Measurements from ENCODE around the gene SPAG16. TPM values are rescaled to one million over a fixed set of nuclear protein-coding genes. Genes with fewer than 3 reads are reported as not detected.
A peak's percentile ranks its signal among the peaks of the same experiment; 100 is the strongest.

Gene SPAG16
- total RNA-seq, 1 experiment from 2014 or later: 16.0 TPM

DNA sequence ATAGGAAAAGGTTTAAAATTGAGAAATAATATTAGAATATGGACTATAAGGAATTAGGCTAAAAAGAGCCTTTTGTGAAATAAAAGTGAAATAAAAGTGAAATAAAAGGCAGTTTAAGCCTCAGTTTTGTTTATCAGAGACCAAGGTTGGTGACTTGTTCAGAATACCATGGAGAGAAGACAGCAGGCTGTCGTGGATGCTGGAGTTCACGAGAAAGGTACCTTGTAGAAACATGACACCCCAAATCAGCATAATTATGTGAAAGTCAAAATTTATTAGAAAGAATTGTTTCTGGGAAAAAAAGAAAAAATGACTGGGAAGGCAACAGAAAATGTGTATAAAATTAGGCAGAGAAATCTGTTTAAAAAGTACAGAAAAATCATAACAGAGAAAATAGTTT is 46.5 kb upstream of the SPAG16 start:
- H3K9me3 Mint-ChIP-seq: no peaks in the 10 kb centered on the region
- ATAC-seq: no peak
- H3K27me3 Mint-ChIP-seq (ENCODE audit: low read depth): no peaks in the 10 kb centered on the region
- CTCF ChIA-PET: no interaction called here
- DNase-seq (ENCODE audit: low spot score): no peak
- no peaks in the 10 kb centered on the region for H3K36me3 Mint-ChIP-seq
- POLR2A ChIA-PET: no interaction called here
- TF ChIP-seq JAZF1 (CRISPR knock-in tag; IDR thresholded peaks at IDR 0.05) (no peak), ZNF317 (CRISPR knock-in tag; IDR thresholded peaks at IDR 0.05; ENCODE audit: borderline replicate concordance, low read depth) (no peak), FOXK1 (CRISPR knock-in tag; IDR thresholded peaks at IDR 0.05) (no peak), FOXJ3 (CRISPR knock-in tag; IDR thresholded peaks at IDR 0.05; ENCODE audit: borderline replicate concordance) (no peak), NR3C1 (CRISPR knock-in tag; conservative IDR thresholded peaks at IDR 0.05; ENCODE audit: low read depth) (no peak)
- no peak overlapping the region for H3K27ac Mint-ChIP-seq
- peaks cover 46% of the 10 kb centered on the region for H3K4me1 Mint-ChIP-seq
- no peak overlapping the region for H3K4me3 Mint-ChIP-seq

DNA sequence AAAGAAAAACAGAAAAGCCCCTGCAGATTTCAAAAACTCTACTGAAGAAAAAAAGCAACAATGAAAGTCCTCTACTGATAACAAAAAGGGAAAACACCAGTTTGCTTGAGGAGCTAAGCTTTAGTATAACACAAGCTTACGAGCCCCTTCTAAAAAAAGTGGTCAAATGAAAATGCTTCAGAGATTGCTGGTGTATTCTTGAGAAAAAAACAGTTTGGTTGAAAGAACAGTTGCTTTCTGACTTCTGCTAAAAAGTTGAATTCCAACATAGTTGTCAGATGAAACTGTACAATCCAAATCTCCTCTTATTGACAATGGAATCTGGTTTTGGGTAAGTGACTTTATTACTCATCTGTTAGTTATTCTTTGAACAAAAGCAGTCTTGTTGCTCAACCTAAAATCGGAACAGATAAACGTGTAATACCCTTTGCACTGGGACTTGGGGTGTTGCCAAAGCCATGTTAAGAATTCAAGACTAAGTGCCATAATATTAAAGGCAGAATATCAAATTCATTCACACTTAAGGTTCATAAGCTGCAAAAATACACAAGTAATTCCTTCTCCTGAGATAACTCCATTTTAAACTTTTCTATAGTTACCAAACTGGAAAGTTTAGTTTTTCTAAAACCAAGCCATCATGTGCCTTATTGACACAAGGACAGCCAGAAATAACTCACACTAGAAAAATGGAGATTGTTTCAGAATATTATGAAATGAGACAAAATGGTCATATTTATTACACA is 45.3 kb upstream of the SPAG16 start:
- H3K36me3 Mint-ChIP-seq: no peaks in the 10 kb centered on the region
- no peak overlapping the region for H3K4me3 Mint-ChIP-seq
- no peak for ATAC-seq
- DNase-seq (ENCODE audit: low spot score): no peak
- TF ChIP-seq, protein P1, sequence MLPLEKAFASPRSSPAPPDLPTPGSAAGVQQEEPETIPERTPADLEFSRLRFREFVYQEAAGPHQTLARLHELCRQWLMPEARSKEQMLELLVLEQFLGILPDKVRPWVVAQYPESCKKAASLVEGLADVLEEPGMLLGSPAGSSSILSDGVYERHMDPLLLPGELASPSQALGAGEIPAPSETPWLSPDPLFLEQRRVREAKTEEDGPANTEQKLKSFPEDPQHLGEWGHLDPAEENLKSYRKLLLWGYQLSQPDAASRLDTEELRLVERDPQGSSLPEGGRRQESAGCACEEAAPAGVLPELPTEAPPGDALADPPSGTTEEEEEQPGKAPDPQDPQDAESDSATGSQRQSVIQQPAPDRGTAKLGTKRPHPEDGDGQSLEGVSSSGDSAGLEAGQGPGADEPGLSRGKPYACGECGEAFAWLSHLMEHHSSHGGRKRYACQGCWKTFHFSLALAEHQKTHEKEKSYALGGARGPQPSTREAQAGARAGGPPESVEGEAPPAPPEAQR (CRISPR knock-in tag; IDR thresholded peaks at IDR 0.05): no peak
- TF ChIP-seq GABPB1 (CRISPR knock-in tag; IDR thresholded peaks at IDR 0.05): 0 out of 2 replicates have a peak, but pooled peaks have one; percentile 38
- H3K4me1 Mint-ChIP-seq: peaks cover 41% of the 10 kb centered on the region
- H3K27ac Mint-ChIP-seq: no peak overlapping the region; the same call in 1 of the 2 replicates
- POLR2A ChIA-PET: no interaction called here
- no peaks in the 10 kb centered on the region for H3K9me3 Mint-ChIP-seq
- CTCF ChIA-PET: no interaction called here
- no peaks in the 10 kb centered on the region for H3K27me3 Mint-ChIP-seq (ENCODE audit: low read depth)

DNA sequence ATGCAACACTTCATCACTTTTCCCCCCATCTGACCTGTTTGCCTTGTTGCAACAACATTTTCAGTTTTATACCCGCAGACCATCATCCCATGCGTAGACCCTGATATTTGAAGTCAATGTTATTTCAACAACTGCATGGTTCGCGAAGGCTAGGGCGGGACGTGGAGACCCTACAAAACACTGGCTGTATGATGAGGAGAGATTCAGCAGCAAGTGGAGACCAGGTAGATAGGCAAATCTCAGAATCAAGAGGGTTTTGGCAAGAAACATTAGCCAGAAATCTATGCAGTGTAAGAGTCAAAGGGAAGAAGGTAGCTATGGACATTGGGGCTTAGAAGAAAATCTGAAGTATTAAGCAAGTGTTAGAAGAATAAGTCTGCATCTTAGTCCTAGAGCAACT is 42.4 kb upstream of the SPAG16 start:
- DNase-seq (ENCODE audit: low spot score): no peak
- TF ChIP-seq RORB (CRISPR knock-in tag; IDR thresholded peaks at IDR 0.05) (no peak), ZNF263 (CRISPR knock-in tag; IDR thresholded peaks at IDR 0.05; ENCODE audit: low read depth) (no peak), ZNF232 (CRISPR knock-in tag; IDR thresholded peaks at IDR 0.05) (no peak), ELF4 (CRISPR knock-in tag; IDR thresholded peaks at IDR 0.05; ENCODE audit: low read depth) (no peak)
- TF ChIP-seq, protein P2, sequence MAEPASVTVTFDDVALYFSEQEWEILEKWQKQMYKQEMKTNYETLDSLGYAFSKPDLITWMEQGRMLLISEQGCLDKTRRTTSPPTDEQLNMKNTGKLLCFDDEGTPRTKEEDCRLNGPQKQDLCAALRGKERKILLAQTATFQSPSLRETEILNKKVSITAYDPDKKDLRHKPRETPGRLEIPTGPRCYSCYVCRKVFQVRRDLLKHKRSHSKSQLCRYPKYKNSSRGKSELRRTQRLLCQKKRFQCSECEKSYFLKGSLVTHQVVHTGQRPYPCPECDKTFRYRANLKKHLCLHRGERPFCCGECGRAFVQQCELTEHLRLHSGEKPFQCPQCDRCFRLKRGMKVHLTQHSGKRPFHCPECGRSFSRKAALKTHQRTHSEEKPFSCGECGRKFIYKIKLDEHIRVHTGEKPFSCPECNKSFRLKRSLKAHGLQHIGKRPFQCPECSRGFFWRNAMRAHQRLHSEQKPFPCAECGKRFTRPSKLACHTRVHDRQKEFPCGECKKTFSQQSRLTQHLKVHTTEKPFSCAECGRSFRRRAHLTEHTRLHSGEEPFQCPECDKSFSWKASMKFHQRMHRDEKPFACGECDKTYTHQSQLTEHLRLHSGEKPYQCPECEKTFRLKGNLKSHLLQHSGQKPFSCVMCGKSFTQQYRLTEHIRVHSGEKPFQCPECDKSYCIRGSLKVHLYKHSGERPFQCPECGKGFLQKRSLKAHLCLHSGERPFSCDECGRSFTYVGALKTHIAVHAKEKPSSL (CRISPR knock-in tag; conservative IDR thresholded peaks at IDR 0.05): no peak
- H3K4me1 Mint-ChIP-seq: peaks cover 28% of the 10 kb centered on the region
- H3K27me3 Mint-ChIP-seq (ENCODE audit: low read depth): no peaks in the 10 kb centered on the region
- CTCF ChIA-PET: no interaction called here
- no peak overlapping the region for H3K27ac Mint-ChIP-seq
- no peak for ATAC-seq
- no peaks in the 10 kb centered on the region for H3K36me3 Mint-ChIP-seq
- POLR2A ChIA-PET: no interaction called here
- H3K9me3 Mint-ChIP-seq: no peaks in the 10 kb centered on the region
- no peak overlapping the region for H3K4me3 Mint-ChIP-seq

DNA sequence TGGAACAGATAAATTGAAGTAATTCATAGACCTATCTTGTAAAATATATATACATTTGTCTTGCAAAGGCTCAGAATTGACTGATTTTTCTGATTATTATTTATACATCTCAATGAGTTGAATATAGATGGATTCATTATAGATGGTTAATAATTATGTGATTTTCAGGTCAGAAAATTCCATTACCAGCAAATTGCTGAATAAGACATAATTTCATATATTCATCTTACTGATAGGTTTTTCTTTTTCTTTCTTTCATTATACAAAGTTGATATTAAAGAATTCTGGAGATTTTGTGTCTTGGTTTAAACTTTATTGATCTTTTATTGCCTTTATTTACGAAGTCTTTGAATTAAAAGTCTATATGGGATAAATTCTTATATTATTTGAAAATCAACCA is 41.6 kb upstream of the SPAG16 start:
- Mint-ChIP-seq H3K27me3 (ENCODE audit: low read depth) (no peaks in the 10 kb centered on the region), H3K36me3 (no peaks in the 10 kb centered on the region), H3K4me3 (no peak overlapping the region), H3K27ac (no peak overlapping the region), H3K9me3 (no peaks in the 10 kb centered on the region), H3K4me1 (peaks cover 20% of the 10 kb centered on the region)
- POLR2A ChIA-PET: no interaction called here
- CTCF ChIA-PET: no interaction called here
- ATAC-seq (no peak), DNase-seq (ENCODE audit: low spot score) (no peak)
- TF ChIP-seq NFYB (CRISPR knock-in tag; conservative IDR thresholded peaks at IDR 0.05; ENCODE audit: low read depth) (no peak), NR1H2 (CRISPR knock-in tag; IDR thresholded peaks at IDR 0.05) (no peak), CREM (CRISPR knock-in tag; IDR thresholded peaks at IDR 0.05) (no peak), GABPB1 (CRISPR knock-in tag; IDR thresholded peaks at IDR 0.05) (no peak), CBFB (CRISPR knock-in tag; IDR thresholded peaks at IDR 0.05; ENCODE audit: low read depth) (no peak), ZNF219 (CRISPR knock-in tag; IDR thresholded peaks at IDR 0.05; ENCODE audit: borderline replicate concordance) (no peak), ETV6 (CRISPR knock-in tag; IDR thresholded peaks at IDR 0.05) (no peak)
- TF ChIP-seq, protein P3, sequence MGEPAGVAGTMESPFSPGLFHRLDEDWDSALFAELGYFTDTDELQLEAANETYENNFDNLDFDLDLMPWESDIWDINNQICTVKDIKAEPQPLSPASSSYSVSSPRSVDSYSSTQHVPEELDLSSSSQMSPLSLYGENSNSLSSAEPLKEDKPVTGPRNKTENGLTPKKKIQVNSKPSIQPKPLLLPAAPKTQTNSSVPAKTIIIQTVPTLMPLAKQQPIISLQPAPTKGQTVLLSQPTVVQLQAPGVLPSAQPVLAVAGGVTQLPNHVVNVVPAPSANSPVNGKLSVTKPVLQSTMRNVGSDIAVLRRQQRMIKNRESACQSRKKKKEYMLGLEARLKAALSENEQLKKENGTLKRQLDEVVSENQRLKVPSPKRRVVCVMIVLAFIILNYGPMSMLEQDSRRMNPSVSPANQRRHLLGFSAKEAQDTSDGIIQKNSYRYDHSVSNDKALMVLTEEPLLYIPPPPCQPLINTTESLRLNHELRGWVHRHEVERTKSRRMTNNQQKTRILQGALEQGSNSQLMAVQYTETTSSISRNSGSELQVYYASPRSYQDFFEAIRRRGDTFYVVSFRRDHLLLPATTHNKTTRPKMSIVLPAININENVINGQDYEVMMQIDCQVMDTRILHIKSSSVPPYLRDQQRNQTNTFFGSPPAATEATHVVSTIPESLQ (CRISPR knock-in tag; IDR thresholded peaks at IDR 0.05): no peak
- TF ChIP-seq, protein P4, sequence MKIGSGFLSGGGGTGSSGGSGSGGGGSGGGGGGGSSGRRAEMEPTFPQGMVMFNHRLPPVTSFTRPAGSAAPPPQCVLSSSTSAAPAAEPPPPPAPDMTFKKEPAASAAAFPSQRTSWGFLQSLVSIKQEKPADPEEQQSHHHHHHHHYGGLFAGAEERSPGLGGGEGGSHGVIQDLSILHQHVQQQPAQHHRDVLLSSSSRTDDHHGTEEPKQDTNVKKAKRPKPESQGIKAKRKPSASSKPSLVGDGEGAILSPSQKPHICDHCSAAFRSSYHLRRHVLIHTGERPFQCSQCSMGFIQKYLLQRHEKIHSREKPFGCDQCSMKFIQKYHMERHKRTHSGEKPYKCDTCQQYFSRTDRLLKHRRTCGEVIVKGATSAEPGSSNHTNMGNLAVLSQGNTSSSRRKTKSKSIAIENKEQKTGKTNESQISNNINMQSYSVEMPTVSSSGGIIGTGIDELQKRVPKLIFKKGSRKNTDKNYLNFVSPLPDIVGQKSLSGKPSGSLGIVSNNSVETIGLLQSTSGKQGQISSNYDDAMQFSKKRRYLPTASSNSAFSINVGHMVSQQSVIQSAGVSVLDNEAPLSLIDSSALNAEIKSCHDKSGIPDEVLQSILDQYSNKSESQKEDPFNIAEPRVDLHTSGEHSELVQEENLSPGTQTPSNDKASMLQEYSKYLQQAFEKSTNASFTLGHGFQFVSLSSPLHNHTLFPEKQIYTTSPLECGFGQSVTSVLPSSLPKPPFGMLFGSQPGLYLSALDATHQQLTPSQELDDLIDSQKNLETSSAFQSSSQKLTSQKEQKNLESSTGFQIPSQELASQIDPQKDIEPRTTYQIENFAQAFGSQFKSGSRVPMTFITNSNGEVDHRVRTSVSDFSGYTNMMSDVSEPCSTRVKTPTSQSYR (CRISPR knock-in tag; IDR thresholded peaks at IDR 0.05): no peak
